Medulla oblongata (tissue), 1 donor: ENCODE data around the gene USPL1.
A peak's percentile ranks its signal among the peaks of the same experiment; 100 is the strongest.
"Not testable (repeated sequence)": the region's sequence is repeated elsewhere in the genome, so short reads cannot be mapped to it uniquely, and the experiment has no call there.

Source experiments
- DNase-seq: peaks from one replicate; pipeline ENCODE4 v3.0.0-alpha.2; 2015; ENCODE audit errors: extremely low spot score

USPL1 gene

DNA sequence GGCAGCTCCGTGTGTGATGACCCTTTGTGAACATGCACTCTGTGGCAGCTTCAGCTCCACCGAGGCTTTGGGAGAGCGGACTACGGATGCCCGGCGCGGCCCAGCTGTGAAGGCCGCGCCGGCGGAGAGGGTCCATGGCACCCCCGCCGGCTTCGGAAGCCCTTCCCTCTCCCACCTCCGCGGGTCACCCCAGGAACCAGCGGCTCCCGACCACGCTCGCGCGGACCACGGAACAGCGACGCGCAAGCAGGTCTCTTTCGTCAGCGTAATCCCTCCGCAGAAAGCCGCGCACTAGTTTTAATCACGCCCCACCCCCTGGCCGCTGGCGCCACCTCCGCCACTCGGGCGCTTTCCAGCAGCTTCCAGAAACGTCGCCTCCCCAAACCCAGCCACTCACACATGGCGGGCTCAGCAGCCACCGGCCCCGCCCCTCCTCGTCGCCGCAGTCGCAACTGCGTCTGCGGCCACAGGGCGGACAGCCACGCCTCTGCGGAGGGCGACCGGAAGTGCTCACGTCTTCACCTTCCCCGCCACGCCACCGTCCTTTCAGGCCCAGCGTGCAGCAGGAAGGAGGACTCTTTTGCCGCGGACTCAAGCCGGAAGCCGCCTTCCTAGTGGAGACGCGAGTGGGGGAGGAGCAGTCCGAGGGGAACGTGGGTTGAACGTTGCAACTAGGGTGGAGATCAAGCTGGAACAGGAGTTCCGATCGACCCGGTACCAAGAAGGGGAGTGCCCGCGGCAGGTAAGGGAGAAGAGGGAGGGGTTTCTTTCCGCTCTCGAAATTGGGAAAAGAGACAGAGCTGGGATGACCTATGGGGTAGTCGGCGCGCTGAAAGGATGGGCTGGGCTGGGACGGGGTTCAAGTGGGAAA is at the start of gene USPL1:
Gene USPL1, plus strand, starts transcription at position 606 of the 871 bp plus-strand sequence. CDS start 3,221 bp downstream, outside the sequence.
- peak; percentile 98 for DNase-seq

DNA sequence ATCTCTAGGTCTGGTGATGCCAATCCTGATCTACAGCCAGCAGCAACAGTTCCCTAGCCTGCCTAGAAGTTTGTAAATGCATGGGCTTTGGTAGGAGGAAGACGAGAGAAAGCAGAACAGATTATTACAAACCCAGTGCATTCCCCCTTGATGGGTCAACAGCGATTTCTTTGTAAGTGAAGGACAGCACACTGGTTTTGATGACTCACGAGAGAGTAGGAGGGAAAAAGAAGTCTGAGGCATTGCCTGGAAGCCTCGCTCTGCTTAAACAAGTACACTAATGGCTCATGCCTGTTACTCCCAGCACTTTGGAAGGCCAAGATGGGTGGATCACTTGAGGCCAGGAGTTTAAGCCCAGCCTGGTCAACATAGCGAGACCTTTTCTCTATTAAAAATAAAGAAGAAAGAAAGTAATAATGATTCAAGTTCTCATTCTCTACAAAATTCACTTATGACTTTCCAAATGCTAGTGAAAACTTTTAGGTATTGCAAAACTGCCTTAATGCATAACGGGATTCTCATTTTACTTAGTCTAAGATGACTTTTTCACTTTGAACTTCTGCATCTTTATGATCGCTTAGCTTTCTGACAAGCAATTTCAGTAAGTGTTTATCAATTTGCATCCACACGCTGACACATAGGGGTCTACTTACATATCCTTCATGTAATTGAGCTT is 47.7 kb upstream of the USPL1 start:
- peak; percentile 65 for DNase-seq

DNA sequence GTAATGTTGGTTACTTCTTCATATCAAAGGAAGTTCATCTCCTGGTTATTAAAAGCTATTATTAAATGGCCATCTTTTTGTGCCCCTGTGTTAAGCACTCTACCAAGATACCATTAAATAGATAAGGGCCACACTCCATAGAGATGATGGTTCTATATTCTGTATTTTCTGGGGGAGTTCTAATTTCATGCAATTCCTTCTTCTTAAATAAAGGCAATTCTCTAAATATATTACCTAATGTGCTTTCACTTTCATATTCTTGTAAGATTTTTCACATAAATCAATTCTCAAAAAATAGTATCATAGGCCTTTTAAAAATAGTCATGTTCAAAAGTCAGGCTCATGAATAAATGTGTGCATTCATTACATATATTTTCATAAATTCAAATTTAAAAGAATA is 47.0 kb upstream of the USPL1 start:
- DNase-seq = no peak

DNA sequence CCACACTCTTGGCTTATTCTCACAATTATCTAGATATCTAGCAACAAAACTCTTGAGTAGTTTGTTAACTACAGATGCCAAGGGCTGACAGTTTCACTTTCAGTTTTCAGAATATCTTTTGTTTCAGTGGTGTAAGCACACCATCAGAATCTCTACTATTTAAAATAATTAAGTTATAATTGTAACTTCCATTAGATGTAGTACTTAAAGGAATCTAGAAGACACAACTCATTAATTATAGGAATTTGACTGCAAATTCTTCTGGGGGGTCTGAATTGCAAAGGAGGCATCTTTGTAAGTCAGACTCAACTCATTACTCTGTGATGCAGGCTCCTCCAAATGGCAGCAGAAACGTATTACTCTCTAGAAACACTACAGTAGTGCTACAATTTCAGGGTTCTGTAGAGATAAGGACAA is 44.9 kb upstream of the USPL1 start:
- peak; percentile 85 for DNase-seq

DNA sequence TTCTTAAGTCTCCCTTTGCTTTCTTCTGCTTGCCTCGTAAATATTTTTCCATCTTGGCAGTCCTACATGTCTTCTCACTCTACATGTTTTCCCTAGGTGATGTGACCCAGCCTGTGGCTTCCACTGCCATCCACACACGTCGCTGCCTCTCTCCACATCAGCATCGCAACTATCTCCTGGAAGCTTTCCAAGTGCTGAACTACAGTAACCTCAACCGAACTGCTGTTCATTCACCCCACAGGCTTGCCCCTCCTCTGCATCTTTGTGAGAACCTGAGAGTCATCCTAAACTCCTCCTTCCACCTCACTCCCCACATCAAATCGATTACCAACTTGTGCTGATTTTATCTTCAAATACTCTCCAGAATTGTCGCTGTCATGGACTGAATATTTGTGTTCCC is 41.2 kb upstream of the USPL1 start:
- no peak for DNase-seq

DNA sequence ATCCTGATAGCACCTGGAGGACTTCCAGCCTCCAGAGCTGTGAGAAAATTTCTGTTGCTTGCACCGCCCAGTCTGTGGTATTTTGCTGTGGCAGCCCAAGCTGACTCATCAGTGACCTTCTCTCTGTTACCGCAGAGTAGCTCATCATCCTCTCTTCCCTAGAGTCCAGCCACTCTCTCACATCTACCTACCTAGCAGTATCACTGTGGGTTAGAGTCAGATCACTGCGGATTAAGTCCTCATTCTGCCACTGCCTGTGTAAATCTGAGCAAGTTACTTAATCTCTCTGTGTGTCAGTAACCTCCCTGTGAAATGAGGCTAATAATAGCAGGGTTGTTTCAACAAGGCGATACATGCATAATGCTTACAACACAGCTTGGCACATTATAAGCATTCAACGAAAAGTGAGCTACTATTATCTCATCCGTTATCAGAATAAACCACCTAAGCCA is 40.3 kb upstream of the USPL1 start:
- DNase-seq = no peak

DNA sequence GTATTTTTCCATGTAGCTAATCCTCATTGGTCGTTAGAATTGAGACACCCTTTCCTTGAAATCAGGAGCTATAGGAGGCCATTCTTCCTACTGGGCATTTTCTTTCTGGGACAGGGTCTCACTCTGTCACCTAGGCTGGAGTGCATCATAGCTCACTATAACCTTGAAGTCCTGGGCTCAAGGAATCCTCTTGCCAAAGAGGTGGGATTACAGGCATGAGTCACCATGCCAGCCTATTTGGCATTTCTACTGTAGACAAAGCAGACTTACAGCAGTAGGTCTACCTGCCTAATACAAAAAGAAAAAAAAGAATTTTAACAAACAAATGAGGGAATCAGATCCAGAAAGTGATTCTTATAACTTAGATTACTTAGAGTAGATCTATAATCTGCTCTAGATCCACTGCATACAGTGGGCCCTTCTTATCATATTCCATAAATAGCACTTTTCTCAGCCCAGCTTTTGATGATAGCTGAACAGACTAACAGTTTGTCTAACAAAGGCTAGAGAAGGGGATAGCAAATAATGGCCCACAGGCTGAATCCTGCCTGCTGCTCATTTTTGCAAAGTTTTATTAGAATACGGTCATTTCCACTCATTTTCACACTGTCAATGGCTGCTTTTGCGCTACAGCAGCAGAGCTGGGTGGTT is 36.7 kb upstream of the USPL1 start:
- DNase-seq = no peak

DNA sequence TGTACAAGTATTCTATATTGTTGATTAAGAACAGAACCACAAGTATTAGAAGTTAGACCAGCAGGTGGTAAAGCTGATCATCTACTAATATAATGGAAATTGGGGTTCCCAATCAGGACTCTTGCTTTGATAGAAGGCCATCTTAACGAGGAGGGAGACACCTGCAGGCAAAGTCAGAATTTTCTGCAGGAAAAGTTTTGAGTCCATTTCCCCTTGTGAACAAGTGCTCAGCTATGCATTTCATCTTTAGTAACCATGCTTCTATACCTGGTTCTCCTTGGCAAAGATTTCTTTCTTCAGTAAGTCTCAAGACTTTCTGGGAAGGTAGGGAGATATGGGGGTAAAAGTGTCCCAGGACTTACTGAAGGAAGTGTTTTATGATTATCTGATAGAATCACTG is 36.1 kb upstream of the USPL1 start:
- no peak for DNase-seq

DNA sequence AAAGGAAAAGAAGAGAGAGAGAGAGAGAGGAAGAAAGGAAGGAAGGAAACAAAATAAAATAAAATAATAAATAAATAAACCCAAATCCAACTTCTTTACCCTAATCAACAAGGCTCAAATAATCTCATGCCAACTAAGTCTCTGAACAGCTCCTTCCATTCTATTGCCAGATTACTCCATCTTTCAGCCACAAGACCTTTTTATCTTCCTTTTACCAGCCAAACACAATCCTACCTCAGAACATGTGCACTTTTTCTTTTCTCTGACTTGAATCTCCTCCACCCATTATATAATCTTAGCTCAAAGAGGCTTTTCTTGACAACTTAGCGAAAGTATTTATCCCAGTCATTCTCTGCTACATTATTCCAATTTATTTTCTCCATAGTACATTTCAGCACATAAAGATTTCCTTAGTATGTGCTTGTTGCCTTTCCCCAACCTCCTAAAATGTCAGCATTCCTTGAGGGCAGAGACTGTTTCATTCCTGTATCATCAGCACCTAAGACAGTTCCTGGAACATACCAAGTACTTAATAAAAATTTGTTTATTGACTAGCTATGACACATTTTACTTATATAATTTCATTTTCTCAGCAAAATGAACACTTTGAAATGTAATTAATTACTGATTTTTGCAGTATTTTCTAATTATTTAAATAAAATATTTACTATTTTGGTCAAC is 33.5 kb upstream of the USPL1 start:
- DNase-seq = no peak

DNA sequence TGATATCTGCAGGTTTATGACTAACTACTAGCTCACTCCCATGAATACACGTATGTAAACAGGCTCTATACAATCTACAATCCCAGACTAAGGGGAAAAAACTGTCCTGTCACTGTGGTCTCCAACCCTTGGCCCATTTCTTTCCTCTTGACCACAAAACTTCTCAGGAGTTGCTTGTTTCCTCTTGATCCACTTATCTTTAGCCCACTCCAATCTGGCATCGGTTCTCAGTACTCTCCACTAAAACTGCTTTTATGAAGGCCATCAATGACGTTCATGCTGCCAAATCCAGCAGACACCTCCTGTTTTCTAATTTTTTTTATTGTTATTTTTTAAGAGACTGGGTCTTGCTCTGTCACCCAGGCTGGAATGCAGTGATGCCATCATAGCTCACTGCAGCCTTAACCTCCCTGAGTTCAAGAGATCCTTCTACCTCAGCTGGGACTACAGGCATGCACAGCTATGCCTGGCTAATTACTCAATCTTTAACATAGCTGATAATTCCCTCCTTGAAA is 31.9 kb upstream of the USPL1 start:
- no peak for DNase-seq

DNA sequence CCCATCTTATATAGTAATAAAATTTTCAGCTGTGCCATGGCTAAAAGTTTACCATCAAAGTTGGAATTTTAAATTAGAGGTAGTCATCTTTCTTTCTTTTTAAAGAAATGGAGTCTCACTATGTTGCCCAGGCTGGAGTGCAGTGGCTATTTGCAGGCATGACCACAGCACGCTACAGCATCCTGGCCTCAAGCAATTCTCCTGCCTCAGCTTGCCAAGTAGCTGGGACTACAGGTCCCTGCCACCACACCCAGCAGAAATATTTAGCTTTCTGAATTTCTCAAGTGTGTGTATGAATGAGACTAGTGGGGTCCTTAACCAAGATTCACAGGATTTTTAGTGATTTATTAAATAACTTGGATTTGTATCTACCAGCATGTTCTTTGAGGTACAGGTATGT is 30.5 kb upstream of the USPL1 start:
- no peak for DNase-seq

DNA sequence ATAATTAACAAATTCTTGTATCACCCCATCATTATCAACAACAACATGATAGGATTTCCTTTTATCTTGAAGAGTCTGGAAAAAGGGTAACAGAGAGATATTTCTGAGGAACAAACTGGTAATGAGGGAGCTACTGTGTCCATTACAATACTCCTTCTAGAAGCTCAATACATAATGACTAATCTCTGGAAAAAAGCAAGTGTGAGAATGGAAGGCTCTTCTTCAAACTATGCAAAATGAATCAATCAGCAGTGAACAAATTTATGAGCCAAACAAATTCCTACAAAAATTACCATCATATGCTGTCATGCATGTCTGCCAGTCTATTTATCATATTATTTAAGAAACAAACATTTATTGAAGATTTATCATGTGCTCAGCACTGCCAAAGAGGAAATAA is 30.0 kb upstream of the USPL1 start:
- no peak for DNase-seq

DNA sequence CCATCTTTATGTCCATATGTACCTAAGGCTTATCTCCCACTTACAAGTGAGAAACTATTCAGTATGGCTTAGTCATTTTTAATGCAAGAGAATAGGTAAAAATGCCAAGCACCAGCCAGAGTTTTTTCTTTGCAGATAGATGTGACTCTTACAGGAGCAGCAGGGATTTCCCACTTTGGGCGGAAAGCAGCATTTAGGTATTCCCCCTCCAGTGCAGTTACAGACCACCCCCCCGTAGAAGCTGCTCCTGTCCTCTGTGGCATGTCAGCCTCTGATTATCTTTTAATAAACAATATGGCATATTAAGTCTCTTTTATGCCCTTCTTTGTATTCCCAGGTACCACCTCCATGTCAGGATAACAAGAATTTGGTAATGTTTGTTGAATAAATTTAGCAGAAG is 24.7 kb upstream of the USPL1 start:
- no peak for DNase-seq

DNA sequence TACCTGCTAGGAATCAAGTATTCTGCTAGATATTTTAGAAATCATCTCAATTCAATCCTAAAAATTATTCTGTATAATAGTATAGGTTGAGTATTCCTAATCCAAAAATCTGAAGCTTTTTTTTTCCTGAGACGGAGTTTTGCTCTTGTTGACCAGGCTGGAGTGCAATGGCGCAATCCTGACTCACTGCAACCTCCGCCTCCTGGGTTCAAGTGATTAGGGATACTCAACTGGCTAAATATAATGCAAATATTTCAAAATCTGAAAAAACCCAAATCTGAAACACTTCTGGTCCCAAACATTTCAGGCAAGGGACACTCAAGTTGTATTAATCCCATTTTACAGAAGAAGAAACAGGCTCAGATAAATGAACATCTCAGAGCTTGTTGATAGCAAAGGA is 17.2 kb upstream of the USPL1 start:
- DNase-seq = no peak

DNA sequence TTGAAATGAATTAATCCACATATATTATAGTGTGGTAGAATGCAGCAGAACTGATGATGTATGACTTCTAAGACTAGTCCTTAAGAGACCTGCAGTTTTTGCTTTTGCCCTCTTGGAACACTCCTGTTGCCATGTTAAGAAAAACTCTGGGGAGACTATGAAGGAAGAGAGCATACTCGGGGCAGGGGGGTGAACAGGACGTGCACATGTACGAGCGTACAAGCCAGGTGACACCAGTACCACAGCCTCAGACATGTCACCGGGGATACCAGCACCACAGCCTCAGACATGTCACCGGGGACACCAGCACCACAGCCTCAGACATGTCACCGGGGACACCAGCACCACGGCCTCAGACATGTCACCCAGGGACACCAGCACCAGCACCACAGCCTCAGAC is 15.9 kb upstream of the USPL1 start:
- DNase-seq = no peak

DNA sequence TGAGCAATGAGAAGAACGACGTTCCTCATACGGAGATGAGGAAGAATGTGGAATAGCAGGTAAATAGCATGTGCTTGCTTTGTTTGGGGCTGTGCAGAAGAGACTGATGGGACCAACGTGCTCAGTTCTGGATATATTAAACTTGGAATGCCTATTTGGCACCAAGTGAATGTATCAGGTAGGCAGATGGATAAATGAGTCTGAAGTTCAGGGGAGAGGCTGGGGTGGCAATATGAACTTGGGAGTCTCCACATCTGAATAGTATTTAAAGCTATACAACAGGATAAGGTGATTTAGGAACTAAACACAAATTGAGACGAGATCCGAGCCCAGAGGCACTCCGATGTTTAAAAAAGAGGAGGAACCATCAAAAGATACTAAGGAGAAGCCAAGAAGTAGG is 12.7 kb upstream of the USPL1 start:
- no peak for DNase-seq

DNA sequence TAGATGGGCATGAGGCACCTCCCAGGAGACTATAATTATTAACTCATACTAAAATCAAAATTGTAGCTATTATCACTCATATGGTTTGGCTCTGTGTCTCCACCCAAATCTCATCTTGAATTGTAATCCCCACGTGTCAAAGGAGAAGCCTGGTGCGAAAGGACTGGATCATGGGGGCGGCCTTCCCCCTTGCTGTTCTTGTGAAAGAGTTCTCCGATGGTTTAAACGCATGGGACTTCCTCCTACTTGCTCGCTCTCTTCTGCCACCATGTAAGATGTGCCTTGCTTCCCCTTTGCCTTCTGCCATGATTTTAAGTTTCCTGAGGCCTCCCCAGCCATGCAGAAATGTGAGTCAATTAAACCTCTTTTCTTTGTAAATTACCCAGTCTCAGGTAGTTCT is 10.5 kb upstream of the USPL1 start:
- DNase-seq = not testable (repeated sequence)

DNA sequence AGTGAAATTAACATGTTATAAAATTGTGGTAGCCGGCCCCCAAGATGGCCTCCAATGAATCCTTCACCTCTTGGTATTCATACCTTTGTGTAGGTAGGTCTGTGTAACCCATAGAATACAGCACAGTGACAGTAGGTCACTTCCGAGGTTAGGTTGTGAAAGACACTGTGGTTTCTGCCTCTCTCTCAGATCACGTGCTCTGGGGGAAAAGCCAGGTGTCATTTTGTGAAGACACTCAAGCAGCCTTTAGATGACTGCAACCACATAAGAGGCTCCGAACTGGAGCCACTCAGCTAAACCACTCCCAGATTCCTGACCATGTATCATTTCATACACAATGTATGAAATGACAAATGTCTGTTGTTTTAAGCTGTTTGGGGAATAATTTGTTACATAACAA is 9.8 kb upstream of the USPL1 start:
- no peak for DNase-seq

DNA sequence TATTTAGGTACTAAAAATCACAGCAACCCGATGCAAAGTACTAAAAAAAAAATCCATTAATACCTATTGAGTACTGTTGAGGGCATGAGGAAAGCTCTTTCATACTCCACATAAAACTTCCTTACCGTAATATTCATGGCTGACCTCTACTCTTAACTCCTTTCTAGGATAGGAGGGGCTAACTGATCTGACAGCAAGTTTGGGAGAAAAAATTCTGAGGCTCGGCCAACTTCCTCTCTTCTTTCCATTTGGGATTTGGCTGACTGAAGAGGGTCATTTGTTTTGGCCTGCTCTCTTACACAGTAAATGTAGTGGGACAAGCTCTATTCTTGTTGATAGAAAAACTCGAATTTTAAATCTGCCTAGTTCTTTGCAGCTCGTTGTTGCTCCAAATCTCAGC is 9.4 kb upstream of the USPL1 start:
- DNase-seq = peak; percentile 28

DNA sequence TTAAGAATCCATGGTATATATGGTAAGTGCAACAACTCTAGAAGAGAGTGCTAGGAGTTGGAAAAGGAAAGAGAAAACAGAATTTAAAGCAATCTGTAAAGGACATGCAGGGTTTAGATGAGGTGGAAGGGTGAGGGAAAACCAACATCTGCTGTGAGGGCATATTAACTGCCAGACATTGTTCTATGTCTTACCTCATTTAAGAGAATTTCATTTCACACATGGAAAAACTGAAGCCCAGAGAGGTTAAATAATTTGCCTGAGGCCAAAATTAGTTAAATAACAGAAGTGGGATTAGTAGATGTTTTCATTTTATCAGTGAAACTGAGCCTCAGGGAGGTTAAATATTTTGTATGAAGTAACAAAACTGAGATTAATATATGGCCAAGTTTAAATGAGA is 7.4 kb upstream of the USPL1 start:
- DNase-seq = no peak

DNA sequence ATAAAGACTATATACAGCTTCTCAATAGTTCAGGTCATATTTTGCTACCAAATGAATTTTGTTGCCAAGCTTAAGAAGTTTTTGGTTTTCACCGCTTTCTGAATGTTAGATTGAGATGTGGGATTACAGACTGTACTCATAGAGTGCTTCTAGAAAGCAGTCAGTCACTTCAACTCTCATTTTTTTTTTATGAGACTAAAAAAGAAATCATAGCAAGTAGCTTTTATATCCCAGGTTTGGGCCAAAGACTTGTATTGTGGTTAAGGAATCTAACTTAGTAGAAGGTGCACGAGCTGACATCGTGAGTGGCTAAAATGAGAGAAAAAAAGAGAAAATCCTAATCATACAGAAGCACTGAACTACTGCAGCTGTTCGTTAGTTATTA is 2.2 kb upstream of the USPL1 start:
- peak; percentile 46 for DNase-seq
